IMR-90 (cell line): ENCODE results near the gene DBF4B.

Experiments
- BHLHE40 ChIP-seq: fragments of 150-350 bp; IDR thresholded peaks from 2 replicates; pipeline ENCODE4 v1.6.1; 2016; ENCODE audit warnings: mild to moderate bottlenecking, low read depth, low read length
- CEBPB ChIP-seq: IDR thresholded peaks from 2 replicates; pipeline ENCODE4 v1.6.1; 2012; ENCODE audit warnings: low read depth, low read length, improper control_type of control experiment
- MXI1 ChIP-seq: IDR thresholded peaks from 2 replicates; pipeline ENCODE4 v1.6.1; 2012; ENCODE audit warnings: low read depth, mild to moderate bottlenecking, low read length, moderate library complexity, borderline replicate concordance
- POLR2A ChIP-seq: IDR thresholded peaks from 2 replicates; pipeline ENCODE4 v1.6.1; 2012; ENCODE audit warnings: mild to moderate bottlenecking, low read depth, low read length
- RFX5 ChIP-seq: IDR thresholded peaks from 2 replicates; pipeline ENCODE4 v1.8.0; 2012; ENCODE audit warnings: low read depth, mild to moderate bottlenecking, low read length, moderate library complexity
- SMC3 ChIP-seq: fragments of 150-350 bp; IDR thresholded peaks from 2 replicates; pipeline ENCODE4 v1.6.1; 2016; ENCODE audit warnings: low read depth, mild to moderate bottlenecking, antibody characterized with exemption, low read length, moderate library complexity
- TF ChIP-seq, protein P1 (sequence below): conservative IDR thresholded peaks from 2 replicates; pipeline ENCODE4 v1.5.1; 2012; ENCODE audit warnings: mild to moderate bottlenecking, low read depth, low read length, improper control_type of control experiment
- TF ChIP-seq, protein P2 (sequence below): fragments of 150-350 bp; IDR thresholded peaks from 2 replicates; pipeline ENCODE4 v1.6.1; 2017; ENCODE audit warnings: mild to moderate bottlenecking, antibody characterized with exemption, low read length, low read depth

- TF ChIP-seq, protein P1, sequence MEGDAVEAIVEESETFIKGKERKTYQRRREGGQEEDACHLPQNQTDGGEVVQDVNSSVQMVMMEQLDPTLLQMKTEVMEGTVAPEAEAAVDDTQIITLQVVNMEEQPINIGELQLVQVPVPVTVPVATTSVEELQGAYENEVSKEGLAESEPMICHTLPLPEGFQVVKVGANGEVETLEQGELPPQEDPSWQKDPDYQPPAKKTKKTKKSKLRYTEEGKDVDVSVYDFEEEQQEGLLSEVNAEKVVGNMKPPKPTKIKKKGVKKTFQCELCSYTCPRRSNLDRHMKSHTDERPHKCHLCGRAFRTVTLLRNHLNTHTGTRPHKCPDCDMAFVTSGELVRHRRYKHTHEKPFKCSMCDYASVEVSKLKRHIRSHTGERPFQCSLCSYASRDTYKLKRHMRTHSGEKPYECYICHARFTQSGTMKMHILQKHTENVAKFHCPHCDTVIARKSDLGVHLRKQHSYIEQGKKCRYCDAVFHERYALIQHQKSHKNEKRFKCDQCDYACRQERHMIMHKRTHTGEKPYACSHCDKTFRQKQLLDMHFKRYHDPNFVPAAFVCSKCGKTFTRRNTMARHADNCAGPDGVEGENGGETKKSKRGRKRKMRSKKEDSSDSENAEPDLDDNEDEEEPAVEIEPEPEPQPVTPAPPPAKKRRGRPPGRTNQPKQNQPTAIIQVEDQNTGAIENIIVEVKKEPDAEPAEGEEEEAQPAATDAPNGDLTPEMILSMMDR: no peak
- TF ChIP-seq POLR2A (no peak), MXI1 (no peak), RFX5 (no peak), CEBPB (no peak), BHLHE40 (no peak), SMC3 (no peak)
- TF ChIP-seq, protein P2, sequence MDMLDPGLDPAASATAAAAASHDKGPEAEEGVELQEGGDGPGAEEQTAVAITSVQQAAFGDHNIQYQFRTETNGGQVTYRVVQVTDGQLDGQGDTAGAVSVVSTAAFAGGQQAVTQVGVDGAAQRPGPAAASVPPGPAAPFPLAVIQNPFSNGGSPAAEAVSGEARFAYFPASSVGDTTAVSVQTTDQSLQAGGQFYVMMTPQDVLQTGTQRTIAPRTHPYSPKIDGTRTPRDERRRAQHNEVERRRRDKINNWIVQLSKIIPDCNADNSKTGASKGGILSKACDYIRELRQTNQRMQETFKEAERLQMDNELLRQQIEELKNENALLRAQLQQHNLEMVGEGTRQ: no peak
These were observed 79.7 kb downstream of the DBF4B start for GRCh38 chr17:44788139-44788538.
